Epidermal melanocyte (primary cell): ENCODE measurements around the gene BUB1B.
"Not testable (repeated sequence)": the region's sequence is repeated elsewhere in the genome, so short reads cannot be mapped to it uniquely, and the experiment has no call there.

Experiments used
- DNase-seq: peaks from one replicate; pipeline ENCODE4 v3.0.0; 2011; ENCODE audit warnings: low spot score; ENCODE audit not compliant: insufficient read length

BUB1B gene

GRCh38 chr15:40136470-40137302 is 24.2 kb upstream of the BUB1B start:
- DNase-seq, result no peak

- no peak for DNase-seq
Observed at GRCh38 chr15:40137303-40138200, 23.3 kb upstream of the BUB1B start.

DNA sequence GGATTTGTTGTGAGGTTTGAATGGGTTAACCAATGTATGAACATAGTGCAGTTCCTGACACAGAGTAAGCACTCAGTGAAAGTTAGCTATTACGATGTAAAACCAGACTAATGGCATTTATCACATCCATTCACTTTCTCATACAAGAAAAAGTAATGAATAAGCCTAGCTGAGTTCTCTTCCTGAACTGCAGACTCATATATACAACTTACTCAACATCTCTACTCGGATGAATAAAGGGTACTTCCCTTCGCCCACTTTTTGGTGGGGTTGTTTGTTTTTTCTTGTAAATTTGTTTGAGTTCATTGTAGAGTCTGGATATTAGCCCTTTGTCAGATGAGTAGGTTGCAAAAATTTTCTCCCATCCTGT is 22.7 kb upstream of the BUB1B start:
- not testable (repeated sequence) for DNase-seq

GRCh38 chr15:40142428-40142827 is 18.4 kb upstream of the BUB1B start:
- no peak for DNase-seq

GRCh38 chr15:40146037-40146436 is 14.8 kb upstream of the BUB1B start:
- no peak for DNase-seq

DNA sequence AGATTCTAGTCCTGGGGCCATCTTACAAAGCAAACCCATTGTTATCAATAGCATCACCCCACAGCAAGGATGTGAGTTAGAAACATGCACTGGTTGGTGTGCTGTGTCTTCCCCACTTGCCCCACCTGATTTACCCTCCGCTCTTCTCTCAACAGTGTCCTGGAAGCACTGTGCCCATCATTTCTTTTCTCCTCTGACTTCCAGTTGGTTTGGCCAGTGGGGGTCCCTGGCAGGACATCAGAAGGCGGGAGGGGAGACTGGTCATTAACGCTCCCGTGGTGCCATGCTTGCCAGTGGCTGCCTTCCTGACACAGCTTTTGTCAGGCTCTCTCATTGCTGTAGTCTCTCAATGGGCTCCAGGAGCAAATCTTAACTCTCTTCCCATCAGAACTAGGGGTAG is 11.5 kb upstream of the BUB1B start:
- DNase-seq, result no peak

GRCh38 chr15:40150163-40150925 is 10.5 kb upstream of the BUB1B start:
- DNase-seq, result peak; percentile 40

- DNase-seq, result no peak
Observed at GRCh38 chr15:40151499-40151898, 9.4 kb upstream of the BUB1B start.

GRCh38 chr15:40151991-40152390 is 8.9 kb upstream of the BUB1B start:
- DNase-seq, result no peak

DNA sequence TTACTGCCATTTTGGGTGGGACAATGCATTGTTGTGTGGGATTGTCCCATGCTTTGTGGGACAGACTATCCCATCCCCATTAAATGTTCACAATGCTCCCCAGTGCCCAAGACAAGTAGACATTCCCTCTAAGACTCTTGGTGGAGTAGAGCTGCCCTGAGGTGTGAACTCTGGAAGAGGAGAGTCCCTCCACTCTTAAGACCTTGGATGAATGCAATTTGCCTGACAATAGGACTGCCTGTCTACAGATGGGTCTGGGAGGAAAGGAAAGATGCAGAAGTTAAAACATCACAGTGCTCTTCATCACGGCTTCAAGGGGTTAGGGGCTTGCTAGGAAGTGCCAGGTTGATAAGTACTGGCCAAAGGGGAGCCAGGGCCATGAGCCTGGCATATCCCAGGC is 6.0 kb upstream of the BUB1B start:
- not testable (repeated sequence) for DNase-seq

GRCh38 chr15:40155270-40155910 is 5.5 kb upstream of the BUB1B start:
- DNase-seq, result no peak

- no peak for DNase-seq
Observed at GRCh38 chr15:40157778-40158447, 3.0 kb upstream of the BUB1B start.

GRCh38 chr15:40160021-40160420 is 848 bp upstream of the BUB1B start:
- DNase-seq, result no peak

- DNase-seq, result no peak
Observed at GRCh38 chr15:40161693-40162391, 973 bp downstream of the BUB1B start.

- DNase-seq, result no peak
Observed at GRCh38 chr15:40162552-40162951, 1.7 kb downstream of the BUB1B start.

DNA sequence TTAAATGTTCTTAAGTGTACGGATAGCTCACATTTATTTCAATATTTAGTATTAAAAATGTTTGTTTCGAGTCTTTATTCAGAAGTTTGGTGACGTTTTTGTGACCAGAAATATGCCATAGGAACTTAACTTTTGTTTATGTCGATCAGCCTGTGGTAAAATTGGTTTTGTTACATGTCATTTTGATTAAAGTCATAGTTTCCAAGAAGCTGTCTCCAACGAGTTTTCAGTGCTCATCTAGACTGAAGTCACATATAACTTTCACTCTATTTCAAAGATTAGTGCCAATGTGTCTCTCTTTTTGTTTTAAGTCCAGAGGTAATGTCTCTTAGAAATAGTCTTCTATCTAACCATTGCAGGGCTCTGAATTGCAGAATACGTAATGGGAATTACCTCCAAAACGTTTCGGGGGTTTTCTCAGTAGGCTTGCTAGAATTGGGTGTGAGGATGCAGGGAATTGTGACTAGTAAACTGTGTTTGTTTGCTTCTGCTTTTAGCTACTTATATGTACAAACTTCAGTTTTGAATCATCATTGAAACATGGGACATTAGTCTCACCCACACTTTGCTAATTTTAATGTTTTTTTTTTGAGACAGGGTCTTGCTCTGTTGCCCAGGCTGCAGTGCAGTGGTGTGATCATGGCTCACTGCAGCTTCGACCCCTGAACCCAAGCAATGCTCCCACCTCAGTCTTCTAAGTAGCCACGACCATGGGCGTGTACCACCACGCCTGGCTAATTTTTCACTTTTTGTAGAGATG is 3.0 kb downstream of the BUB1B start:
- DNase-seq, result no peak

GRCh38 chr15:40167374-40167773 is 6.5 kb downstream of the BUB1B start:
- DNase-seq, result not testable (repeated sequence)

DNA sequence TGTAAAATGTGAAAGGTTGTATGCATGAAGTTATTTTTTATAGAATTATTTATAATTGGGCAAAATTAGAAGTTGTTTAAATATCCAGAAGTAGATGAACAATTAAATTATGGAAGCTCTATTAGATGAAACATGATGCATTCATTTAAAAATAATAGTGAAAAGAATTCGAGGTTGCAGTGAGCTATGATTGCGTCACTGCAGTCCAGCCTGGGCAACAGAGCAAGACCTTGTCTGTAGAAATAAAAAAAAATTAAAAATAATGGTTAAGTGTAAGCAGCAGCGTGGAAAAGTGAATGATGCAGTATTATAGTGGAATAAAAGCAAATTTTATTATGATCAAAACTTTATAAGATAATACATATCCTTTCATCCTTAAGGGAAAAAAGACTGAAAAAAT is 14.3 kb downstream of the BUB1B start:
- no peak for DNase-seq

GRCh38 chr15:40182358-40183029 is 21.6 kb downstream of the BUB1B start:
- no peak for DNase-seq
